GM23338 (cell line): Measurements from ENCODE around the gene DCLRE1B. TPM values are rescaled to one million over a fixed set of nuclear protein-coding genes. Genes with fewer than 3 reads are reported as not detected.
A peak's percentile ranks its signal among the peaks of the same experiment; 100 is the strongest.

Source experiments
- ATAC-seq: fragments of 200-7000 bp; cut with Tn5 transposase; 3 replicates; pipeline ENCODE4 v1.9.1; 2020
- DNase-seq: peaks from one replicate; pipeline ENCODE4 v3.0.0-alpha.2; 2015; ENCODE audit warnings: low spot score
- H2AFZ ChIP-seq: fragments of 200-600 bp; sonication (generic); 2 replicates; pipeline ENCODE4 v1.8.0; 2016; ENCODE audit warnings: antibody characterized with exemption, mild to moderate bottlenecking, moderate library complexity
- H3F3A ChIP-seq: fragments of 200-600 bp; sonication (generic); replicated peaks from 2 replicates; pipeline ENCODE4 v1.8.0; 2017; ENCODE audit warnings: antibody characterized with exemption, mixed run types, low read depth
- H3K27ac ChIP-seq: fragments of 200-600 bp; sonication (generic); 2 replicates; pipeline ENCODE4 v1.6.1; 2016; ENCODE audit warnings: low read depth
- H3K27me3 ChIP-seq: fragments of 200-600 bp; sonication (generic); 2 replicates; pipeline ENCODE4 v1.8.0; 2016; ENCODE audit warnings: mild to moderate bottlenecking, mixed run types, moderate library complexity; ENCODE audit not compliant: insufficient read depth
- H3K36me3 ChIP-seq: fragments of 200-600 bp; sonication (generic); 2 replicates; pipeline ENCODE4 v1.8.0; 2016; ENCODE audit warnings: mild to moderate bottlenecking; ENCODE audit not compliant: insufficient read depth
- H3K4me1 ChIP-seq: fragments of 200-600 bp; sonication (generic); 2 replicates; pipeline ENCODE4 v1.8.0; 2016; ENCODE audit warnings: mild to moderate bottlenecking, moderate library complexity; ENCODE audit not compliant: insufficient read depth
- H3K4me2 ChIP-seq: fragments of 200-600 bp; sonication (generic); 2 replicates; pipeline ENCODE4 v1.7.1; 2017; ENCODE audit warnings: mixed run types
- H3K4me3 ChIP-seq: fragments of 200-600 bp; sonication (generic); 2 replicates; pipeline ENCODE4 v1.6.1; 2016; ENCODE audit warnings: mixed run types
- H3K79me2 ChIP-seq: fragments of 200-600 bp; sonication (generic); replicated peaks from 2 replicates; pipeline ENCODE4 v1.8.0; 2017; ENCODE audit warnings: mild to moderate bottlenecking; ENCODE audit not compliant: insufficient read depth
- H3K9me2 ChIP-seq: fragments of 200-600 bp; sonication (generic); 2 replicates; pipeline ENCODE4 v1.8.0; 2017; ENCODE audit not compliant: insufficient read depth
- H4K20me1 ChIP-seq: fragments of 200-600 bp; sonication (generic); replicated peaks from 2 replicates; pipeline ENCODE4 v1.8.0; 2017; ENCODE audit warnings: mild to moderate bottlenecking; ENCODE audit not compliant: insufficient read depth
- H3K27ac Mint-ChIP-seq: 2 replicates; pipeline ENCODE4 v1.8.0; 2020; ENCODE audit warnings: inconsistent platforms, mild to moderate bottlenecking, moderate library complexity, mixed read lengths
- H3K27me3 Mint-ChIP-seq: 3 replicates; pipeline ENCODE4 v1.8.0; 2022; ENCODE audit warnings: low read depth, mild to moderate bottlenecking, moderate library complexity, mixed read lengths, inconsistent platforms; ENCODE audit not compliant: insufficient read depth, poor library complexity
- H3K36me3 Mint-ChIP-seq: 3 replicates; pipeline ENCODE4 v1.8.0; 2021; ENCODE audit warnings: low read depth, mild to moderate bottlenecking, inconsistent platforms, moderate library complexity, mixed read lengths
- H3K4me1 Mint-ChIP-seq: 3 replicates; pipeline ENCODE4 v1.8.0; 2020; ENCODE audit warnings: mild to moderate bottlenecking, inconsistent platforms, mixed read lengths
- H3K4me3 Mint-ChIP-seq: 3 replicates; pipeline ENCODE4 v1.8.0; 2021; ENCODE audit warnings: moderate library complexity, mild to moderate bottlenecking, inconsistent platforms, mixed read lengths
- H3K9me3 Mint-ChIP-seq: 3 replicates; pipeline ENCODE4 v1.8.0; 2020; ENCODE audit warnings: moderate library complexity, mild to moderate bottlenecking, inconsistent platforms, mixed read lengths
- CREB1 ChIP-seq: fragments of 250-450 bp; sonication (Bioruptor Pico); IDR thresholded peaks from 2 replicates; pipeline ENCODE4 v1.5.0; 2020; ENCODE audit warnings: low read depth, mild to moderate bottlenecking, moderate library complexity
- CTCF ChIP-seq, 2 experiments: fragments of 200-600 bp in 1 of 2; sonication (generic) in 1 of 2; conservative IDR thresholded peaks; 2 replicates each; pipeline versions ENCODE4 v1.5.1 to v1.6.1; 2016 to 2017; ENCODE audit warnings: antibody characterized with exemption in 2 of 2, low read depth in 2 of 2, mild to moderate bottlenecking in 2 of 2, moderate library complexity in 1 of 2
- ETS1 ChIP-seq: IDR thresholded peaks from 2 replicates; pipeline ENCODE4 v1.6.1; 2016; ENCODE audit warnings: antibody characterized with exemption
- EZH2 ChIP-seq: fragments of 200-600 bp; sonication (generic); IDR thresholded peaks from one replicate; pipeline ENCODE4 v1.8.0; 2017; ENCODE audit warnings: antibody characterized with exemption, mild to moderate bottlenecking, low read depth; ENCODE audit not compliant: unreplicated experiment
- EZH2phosphoT487 ChIP-seq: fragments of 200-600 bp; sonication (generic); IDR thresholded peaks from one replicate; pipeline ENCODE4 v1.8.1; 2018; ENCODE audit warnings: antibody characterized with exemption; ENCODE audit not compliant: unreplicated experiment
- JUNB ChIP-seq: IDR thresholded peaks from one replicate; pipeline ENCODE4 v1.6.1; 2016; ENCODE audit warnings: antibody characterized with exemption; ENCODE audit not compliant: unreplicated experiment
- NANOG ChIP-seq: IDR thresholded peaks from 2 replicates; pipeline ENCODE4 v1.6.1; 2016; ENCODE audit warnings: antibody characterized with exemption, borderline replicate concordance
- POLR2AphosphoS5 ChIP-seq: IDR thresholded peaks from 2 replicates; pipeline ENCODE4 v1.6.1; 2016; ENCODE audit warnings: antibody characterized with exemption, low read depth
- REST ChIP-seq: IDR thresholded peaks from one replicate; pipeline ENCODE4 v1.6.1; 2018; ENCODE audit warnings: antibody characterized with exemption; ENCODE audit not compliant: unreplicated experiment
- STAT1 ChIP-seq: IDR thresholded peaks from one replicate; pipeline ENCODE4 v1.6.1; 2016; ENCODE audit warnings: antibody characterized with exemption; ENCODE audit not compliant: unreplicated experiment
- ZNF114 ChIP-seq: fragments of 250-450 bp; sonication (Bioruptor Pico); IDR thresholded peaks from 2 replicates; pipeline ENCODE4 v1.5.0; 2020; ENCODE audit warnings: mild to moderate bottlenecking, moderate library complexity
- ZNF331 ChIP-seq: fragments of 250-450 bp; sonication (Bioruptor Pico); IDR thresholded peaks from 2 replicates; pipeline ENCODE4 v1.5.0; 2020; ENCODE audit warnings: low read depth, mild to moderate bottlenecking, moderate library complexity
- ZNF462 ChIP-seq: fragments of 250-450 bp; sonication (Bioruptor Pico); IDR thresholded peaks from 2 replicates; pipeline ENCODE4 v1.5.0; 2020; ENCODE audit warnings: mild to moderate bottlenecking, moderate library complexity
- polyA plus RNA-seq: library from polyadenylated mRNA; unstranded; fragments of >200 nt; fragmentation: Nextera tagmentation; extraction: Ambion mirVana; gene quantifications from 2 replicates; pipeline ENCODE4 v1.2.1, GENCODE V29; 2016
- total RNA-seq: library from RNA; depleted of rRNA; stranded (reverse); fragments of >200 nt; shearing (Covaris generic); gene quantifications from 2 replicates; pipeline ENCODE4 v1.2.3, GENCODE V29; 2014

Gene DCLRE1B
- total and polyA plus RNA-seq, 2 experiments from 2014 or later = 6.3 to 9.7 TPM

GRCh38 chr1:113940365-113941244, 35.5 kb downstream of the DCLRE1B start:
- Histone ChIP-seq H3F3A (no peaks in the 10 kb centered on the region), H3K27me3 (no peaks in the 10 kb centered on the region), H3K4me3 (no peak overlapping the region), H4K20me1 (peaks cover 22% of the 10 kb centered on the region), H2AFZ (no peak overlapping the region), H3K4me1 (0 out of 2 replicates have a peak, but pooled peaks cover 7% of the 10 kb centered on the region), H3K36me3 (no peaks in the 10 kb centered on the region; the same call in 1 of the 2 replicates), H3K9me2 (no peaks in the 10 kb centered on the region), H3K4me2 (no peak overlapping the region), H3K27ac (peak overlapping the region; percentile 61; the same call in 1 of the 2 replicates), H3K79me2 (peaks cover 74% of the 10 kb centered on the region)
- no peak for TF ChIP-seq STAT1
- no peak for TF ChIP-seq CREB1 (CRISPR knock-in tag)
- no peak for TF ChIP-seq ETS1
- no peak for TF ChIP-seq ZNF331 (CRISPR knock-in tag)
- TF ChIP-seq POLR2AphosphoS5 = no peak
- TF ChIP-seq CTCF (conservative IDR thresholded peaks at IDR 0.05; ENCODE audit: low read depth in 2 of 2) = no peak
- TF ChIP-seq JUNB = no peak
- TF ChIP-seq NANOG = no peak
- no peak for TF ChIP-seq EZH2phosphoT487
- no peak for TF ChIP-seq EZH2
- TF ChIP-seq ZNF462 (CRISPR knock-in tag) = no peak
- TF ChIP-seq REST = no peak
- TF ChIP-seq ZNF114 (CRISPR knock-in tag) = no peak
- ATAC-seq = no peak
- H3K27me3 Mint-ChIP-seq = no peaks in the 10 kb centered on the region
- peaks cover 10% of the 10 kb centered on the region for H3K4me1 Mint-ChIP-seq
- no peak overlapping the region for H3K27ac Mint-ChIP-seq
- no peak overlapping the region for H3K4me3 Mint-ChIP-seq
- no peaks in the 10 kb centered on the region for H3K9me3 Mint-ChIP-seq
- peaks cover 23% of the 10 kb centered on the region; the same call in 2 of the 3 replicates for H3K36me3 Mint-ChIP-seq
- DNase-seq = no peak
